GM19240 (cell line): Measurements from ENCODE around the gene MAN1B1.
A peak's percentile ranks its signal among the peaks of the same experiment; 100 is the strongest.
"Not testable (repeated sequence)": the region's sequence is repeated elsewhere in the genome, so short reads cannot be mapped to it uniquely, and the experiment has no call there.

Experiments
- DNase-seq: peaks from one replicate; pipeline ENCODE4 v3.0.0; 2011; ENCODE audit warnings: low spot score; ENCODE audit not compliant: insufficient read length

Gene MAN1B1

DNA sequence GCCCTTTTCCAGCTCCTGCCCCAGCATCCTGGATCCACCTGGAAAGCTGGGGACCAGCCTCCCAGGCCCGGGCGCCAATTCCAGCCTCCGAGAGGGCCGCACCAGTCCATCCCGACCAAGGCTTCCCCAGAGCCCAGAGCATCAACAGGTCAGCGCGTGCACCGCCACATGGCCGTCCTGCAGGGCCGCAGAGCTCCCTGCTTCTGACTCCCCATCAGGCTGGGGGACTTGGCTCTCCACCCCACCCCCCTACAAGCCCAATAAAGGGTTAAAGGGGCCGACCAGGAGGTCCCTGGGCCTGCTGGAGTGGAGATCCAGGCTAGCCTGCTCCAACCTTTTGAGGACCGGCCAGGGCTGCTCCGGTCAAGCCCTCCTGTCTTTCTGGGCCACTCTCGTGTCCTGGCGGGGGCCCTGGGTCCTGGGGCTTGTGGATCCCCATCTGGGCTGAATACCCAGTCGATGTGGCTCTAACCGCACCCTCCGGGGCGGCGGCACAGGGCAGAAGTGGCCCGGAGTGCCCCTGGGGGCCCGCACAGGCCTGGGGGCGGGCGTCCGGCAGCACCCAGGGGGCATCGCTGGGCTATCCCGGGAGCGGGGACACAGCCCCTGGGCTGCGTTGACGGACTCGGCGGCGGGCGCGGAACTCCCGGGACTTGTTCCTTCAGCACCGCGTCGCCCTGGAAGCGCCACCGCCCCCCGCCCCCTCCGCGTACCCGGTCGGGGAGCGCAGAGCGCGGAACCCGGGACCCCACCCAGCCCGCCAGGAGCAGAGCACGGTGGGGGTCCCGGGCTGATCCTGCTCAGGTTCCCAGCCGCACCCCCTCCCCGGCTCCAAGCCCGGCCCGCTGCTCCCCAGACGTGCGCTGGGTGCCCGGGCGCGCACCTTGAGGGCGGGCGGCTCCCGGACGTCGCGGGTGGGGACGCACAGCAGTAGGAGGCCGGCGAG lies 33.5 kb upstream of the MAN1B1 start:
- DNase-seq = no peak

- no peak for DNase-seq
Measured at GRCh38 chr9:137053944-137054931, 32.5 kb upstream of the MAN1B1 start, which contains the start of gene ENTPD2. TSS of gene ENTPD2 (minus strand) at chr9:137054061. CDS start at chr9:137053997, 64 bp downstream.

DNA sequence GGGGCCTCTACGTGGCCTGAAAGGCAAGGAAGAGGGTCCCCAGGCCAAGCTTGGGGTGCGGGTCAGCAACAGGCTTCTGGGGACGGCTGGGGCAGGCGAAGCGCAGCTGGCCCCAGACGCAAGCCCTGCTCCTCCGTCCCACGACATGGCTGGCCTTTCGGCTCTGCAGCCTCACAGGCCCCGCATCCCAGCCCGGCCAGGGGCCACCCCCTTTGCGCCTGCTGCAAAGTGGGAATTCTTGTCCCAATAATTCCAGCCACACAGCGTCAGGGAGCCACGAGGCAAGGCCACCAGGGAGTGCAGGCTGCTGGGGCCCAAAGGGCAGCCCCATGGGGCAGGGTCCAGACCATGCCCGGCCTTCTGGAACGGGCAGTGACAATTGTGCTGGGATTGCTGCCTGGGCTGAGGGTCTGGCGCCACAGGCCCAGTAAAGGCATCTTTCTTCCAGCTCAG lies 31.8 kb upstream of the MAN1B1 start:
- no peak for DNase-seq

DNA sequence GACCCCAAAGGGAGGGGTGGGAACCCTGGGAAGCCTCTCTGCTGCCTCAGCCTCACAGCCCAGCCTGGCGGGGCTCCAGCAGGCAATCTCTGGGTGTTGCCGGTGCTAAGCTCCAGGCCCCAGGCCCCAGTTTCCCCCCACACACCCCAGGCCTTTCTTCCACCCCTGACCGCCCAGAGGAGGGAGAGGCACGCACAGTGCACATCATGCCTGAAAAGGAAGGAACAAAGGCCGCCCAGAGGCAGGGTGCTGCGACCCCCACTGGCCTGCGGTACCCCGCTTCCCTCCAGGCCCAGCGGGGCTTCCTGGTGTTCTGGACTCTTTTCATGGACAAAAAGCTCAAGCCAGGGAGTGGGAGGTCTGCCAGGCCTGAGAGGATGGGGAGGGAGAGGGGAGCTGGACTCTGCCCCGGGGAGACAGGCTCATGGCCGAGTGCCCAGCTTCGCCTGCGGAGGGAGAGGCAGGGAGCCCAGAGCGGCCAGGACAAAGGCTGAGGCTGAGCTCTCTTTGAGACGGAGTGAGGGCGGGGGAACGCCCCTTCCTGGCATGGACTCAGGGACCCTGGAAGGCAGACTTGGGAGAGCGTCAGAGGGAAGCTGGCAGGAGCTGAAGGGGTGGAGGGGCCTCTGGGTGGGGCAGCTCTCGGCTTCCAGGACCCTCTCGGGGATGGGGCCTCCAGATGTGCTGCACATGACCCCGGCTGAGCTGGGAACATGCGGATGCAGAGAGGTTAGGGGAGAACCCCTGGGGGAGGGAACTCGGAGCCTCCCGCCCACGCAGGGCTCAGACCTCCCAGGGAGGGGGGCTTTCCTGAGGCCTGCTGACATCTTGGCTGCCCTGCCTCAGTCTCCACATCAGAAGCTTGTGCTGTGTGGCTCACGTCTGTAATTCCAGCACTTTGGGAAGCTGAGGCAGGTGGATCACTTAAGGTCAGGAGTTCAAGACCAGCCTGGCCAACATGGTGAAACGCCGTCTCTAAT lies 31.1 kb upstream of the MAN1B1 start:
- DNase-seq = no peak

DNA sequence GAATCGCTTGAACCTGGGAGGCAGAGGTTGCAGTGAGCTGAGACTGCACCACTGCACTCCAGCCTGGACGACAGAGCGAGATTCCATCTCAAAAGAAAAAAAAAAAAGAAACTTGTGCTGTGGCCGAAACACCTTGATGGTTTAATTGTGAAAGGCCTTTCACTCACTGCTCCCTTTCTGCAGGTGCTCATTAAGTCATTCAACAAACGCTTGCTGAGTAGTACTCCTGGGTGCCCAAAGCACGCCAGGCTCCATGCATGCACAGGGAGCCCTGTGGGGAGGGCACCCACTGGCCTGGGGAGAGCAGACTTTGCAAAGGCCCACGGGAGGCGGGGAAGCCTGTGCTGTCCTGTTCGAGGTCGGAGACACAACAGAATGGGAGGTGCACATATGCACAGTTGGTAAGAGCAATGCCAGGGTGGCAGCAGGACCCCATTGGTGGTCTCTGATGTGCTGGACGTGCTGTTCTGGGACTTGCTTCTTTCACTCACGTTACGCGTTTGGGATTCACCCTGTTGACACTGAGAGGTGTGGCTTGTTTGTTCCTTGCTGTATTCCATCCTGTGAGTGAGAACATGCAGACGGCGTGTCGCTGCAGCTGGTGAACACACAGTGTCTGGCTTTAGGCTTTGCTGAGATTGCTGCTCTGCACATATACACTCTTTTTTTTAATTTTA lies 29.9 kb upstream of the MAN1B1 start:
- no peak for DNase-seq

DNA sequence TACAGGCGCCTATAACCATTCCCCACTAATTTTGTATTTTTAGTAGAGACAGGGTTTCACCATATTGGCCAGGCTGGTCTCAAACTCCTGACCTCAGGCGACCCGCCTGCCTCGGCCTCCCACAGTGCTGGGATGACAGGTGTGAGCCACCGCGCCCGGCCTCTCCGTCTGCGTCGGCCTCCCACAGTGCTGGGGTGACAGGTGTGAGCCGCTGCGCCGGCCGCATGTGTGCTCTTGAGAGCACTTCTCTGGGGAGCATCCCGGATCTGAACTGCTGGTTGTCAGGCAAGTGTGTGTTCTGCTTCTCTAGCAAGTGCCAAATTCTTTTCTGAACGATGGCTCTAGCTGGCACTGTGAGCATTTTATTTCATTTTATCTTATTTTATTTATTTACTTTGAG lies 29.2 kb upstream of the MAN1B1 start:
- DNase-seq = no peak

GRCh38 chr9:137058521-137059234 lies 28.1 kb upstream of the MAN1B1 start:
- DNase-seq = no peak

- no peak for DNase-seq
Measured at GRCh38 chr9:137062384-137062783, 24.4 kb upstream of the MAN1B1 start.

- DNase-seq = not testable (repeated sequence)
Measured at GRCh38 chr9:137062798-137063197, 24.0 kb upstream of the MAN1B1 start.

DNA sequence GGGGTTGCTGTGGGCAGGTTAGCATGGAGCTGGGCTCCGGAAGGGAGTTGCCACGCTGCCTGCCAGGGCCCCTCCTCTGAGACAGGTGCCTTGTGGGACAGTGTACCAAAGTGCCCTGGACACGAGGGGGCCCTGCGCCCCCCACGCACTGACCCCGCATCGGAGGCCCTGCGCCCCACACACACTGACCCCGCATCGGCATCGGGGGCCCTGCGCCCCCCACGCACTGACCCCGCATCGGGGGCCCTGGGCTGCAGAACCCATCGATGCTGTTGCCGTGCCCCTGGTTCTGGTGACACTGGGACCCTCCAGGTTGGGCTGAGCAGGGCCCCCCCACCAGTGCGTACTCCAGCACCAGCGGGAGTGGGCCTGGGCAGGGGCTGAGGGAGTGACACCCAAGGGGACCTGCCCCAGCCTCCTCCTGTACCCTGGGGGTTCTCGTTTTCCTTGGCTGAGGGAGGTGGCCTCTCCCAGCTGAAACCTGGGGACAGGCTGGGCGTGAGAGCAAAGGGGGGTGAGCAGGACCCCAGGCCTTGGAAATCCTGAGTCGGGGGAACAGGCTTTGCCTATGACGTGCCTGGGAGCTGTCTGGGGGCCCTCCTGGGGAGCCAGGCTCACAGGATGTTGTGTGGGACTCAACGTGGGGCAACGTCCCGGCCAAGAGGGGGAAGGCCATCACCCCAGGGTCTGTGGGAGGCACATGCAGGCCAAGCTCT lies 23.3 kb upstream of the MAN1B1 start:
- no peak for DNase-seq

DNA sequence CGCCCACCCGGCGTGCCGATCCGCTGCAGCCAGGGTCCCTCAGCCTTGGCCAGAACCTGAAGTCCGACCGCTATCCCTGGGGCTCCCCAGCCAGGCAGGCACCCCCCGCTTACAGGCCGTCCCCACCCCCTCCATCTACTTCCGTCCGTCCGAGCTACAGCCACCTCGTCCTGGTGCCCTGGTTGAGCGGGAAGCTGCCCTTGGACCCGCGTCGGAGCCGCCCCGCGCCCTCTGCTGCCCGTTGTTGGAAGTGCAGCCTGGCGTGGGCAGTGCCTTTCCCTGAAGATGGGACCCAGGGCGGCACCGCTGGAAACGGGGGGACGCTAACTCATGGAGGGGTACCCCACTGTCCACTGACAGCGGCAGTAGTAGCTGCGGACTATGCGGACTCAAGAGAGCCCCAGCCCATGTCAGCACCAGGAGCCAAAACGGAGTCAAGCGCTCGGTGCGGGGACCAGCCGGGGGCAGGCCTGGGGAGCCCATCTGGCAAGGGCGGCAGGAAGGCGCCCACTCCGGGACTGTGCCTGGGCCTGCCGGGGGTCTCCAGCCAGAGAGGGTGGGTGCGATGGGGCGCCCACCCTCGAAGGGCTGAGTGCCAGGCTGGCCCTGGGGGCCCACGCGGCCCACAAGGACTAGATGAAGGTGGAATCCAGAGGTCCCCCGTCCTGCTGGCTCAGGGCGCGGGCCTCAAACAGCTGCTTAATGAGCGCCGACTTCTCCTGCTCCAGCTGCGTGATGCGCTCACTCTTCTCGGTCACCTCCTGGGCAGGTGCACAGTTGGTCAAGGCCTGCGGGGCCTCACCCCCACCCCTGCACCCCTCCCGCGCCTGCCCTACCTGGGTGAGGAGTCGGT lies 22.5 kb upstream of the MAN1B1 start:
- no peak for DNase-seq

- no peak for DNase-seq
Measured at GRCh38 chr9:137064880-137065164, 22.0 kb upstream of the MAN1B1 start.

DNA sequence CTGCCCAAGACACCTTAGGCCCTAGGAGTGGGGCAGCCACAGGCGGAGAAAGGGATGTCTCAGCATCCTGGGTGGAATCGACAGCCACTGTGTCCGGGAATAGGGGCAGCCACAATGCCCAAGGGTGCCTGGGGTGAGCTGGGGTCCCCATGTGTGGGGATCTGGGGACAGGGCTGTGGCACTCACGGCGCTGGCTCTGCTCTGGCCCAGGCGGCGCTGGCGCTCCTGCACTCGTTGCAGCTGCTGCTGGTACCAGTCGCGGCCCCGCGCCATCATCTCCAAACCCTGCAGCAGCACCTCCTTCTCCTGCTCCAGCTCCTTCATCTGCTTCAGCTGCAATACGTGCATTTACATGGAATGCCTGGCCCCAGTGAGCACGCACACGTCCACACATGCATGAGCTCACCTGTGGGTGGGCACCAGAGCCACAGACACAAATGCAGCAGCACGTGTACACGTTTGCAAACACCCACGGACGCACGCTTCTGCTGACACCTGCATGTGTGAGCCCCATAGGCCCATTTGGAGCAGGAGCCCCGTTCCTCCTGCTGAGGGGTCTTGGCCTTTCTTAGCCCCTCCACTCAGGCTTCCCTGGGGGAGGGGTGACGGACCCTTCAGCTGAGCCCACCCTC lies 21.3 kb upstream of the MAN1B1 start:
- DNase-seq = no peak

- DNase-seq = no peak
Measured at GRCh38 chr9:137066096-137066861, 20.5 kb upstream of the MAN1B1 start.

DNA sequence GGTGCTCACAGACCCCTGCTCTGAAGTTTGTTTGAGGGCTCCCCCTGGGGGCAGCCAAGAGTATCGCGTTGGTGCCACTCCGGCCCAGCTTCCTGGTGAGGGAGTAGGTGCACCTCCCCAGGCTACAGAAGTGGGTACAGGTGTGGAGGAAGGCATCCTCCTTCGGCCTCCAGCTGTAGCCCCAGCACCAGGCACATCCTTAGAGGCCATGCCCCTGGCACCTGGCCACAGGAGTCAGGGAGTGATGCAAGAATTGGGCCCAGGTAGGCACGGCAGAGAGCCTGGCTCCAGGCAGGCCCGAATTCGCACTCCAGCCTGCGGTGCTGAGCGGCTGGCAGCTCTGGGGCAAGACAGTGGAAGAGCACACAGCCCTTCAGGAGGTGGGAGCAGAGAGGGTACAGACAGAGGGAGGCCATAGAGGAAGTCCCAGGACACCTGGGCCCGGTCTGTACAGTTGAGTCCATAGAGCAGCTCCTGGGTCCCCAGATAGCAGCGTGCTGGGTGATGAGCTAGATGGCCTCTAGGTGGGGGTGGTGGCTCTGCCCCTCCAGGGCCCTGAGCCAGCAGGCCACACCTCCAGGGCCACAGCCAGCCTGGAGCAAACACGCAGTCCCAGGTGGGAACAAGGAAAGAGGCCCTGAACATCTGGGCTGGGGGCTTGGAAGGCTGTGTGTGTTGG lies 18.8 kb upstream of the MAN1B1 start:
- peak; percentile 96 for DNase-seq
